ENCODE results near the gene PKN2.
A peak's percentile ranks its signal among the peaks of the same experiment; 100 is the strongest.

PKN2 gene

GRCh38 chr1:88650676-88651418 lies 33.2 kb upstream of the PKN2 start:
- H4K20me1 ChIP-seq (ENCODE audit: insufficient read depth, low read length) = no peaks in the 10 kb centered on the region
- H3K27ac ChIP-seq (ENCODE audit: low read length) = no peak overlapping the region
- H3K9ac ChIP-seq (ENCODE audit: low read depth, low read length) = no peak overlapping the region
- TF ChIP-seq CTCF (IDR thresholded peaks at IDR 0.05; ENCODE audit: borderline replicate concordance, extremely low read depth, low read length, poor library complexity, severe bottlenecking) (no peak), EZH2 (IDR thresholded peaks at IDR 0.05; ENCODE audit: borderline replicate concordance, low read depth, low read length, severe bottlenecking) (no peak)
- no peak overlapping the region for H3K4me3 ChIP-seq (ENCODE audit: low read depth in 1 of 2, low read length in 2 of 2)
- DNase-seq = no peak
- no peak for ATAC-seq (ENCODE audit: insufficient read depth, low read depth)
- no peaks in the 10 kb centered on the region for H3K9me3 ChIP-seq (ENCODE audit: insufficient read depth, low read length, severe bottlenecking)
- H3K36me3 ChIP-seq (ENCODE audit: insufficient read depth, low read length) = no peaks in the 10 kb centered on the region
- no peak overlapping the region for H3K4me2 ChIP-seq (ENCODE audit: insufficient read depth, low read length)
- H3K79me2 ChIP-seq (ENCODE audit: insufficient read depth, low read length) = no peaks in the 10 kb centered on the region
- peaks cover 12% of the 10 kb centered on the region for H3K27me3 ChIP-seq (ENCODE audit: insufficient read depth, low read length, poor library complexity)
- H3K4me1 ChIP-seq (ENCODE audit: insufficient read depth, low read length) = no peaks in the 10 kb centered on the region
- no peak overlapping the region for H2AFZ ChIP-seq (ENCODE audit: low read depth, low read length)

DNA sequence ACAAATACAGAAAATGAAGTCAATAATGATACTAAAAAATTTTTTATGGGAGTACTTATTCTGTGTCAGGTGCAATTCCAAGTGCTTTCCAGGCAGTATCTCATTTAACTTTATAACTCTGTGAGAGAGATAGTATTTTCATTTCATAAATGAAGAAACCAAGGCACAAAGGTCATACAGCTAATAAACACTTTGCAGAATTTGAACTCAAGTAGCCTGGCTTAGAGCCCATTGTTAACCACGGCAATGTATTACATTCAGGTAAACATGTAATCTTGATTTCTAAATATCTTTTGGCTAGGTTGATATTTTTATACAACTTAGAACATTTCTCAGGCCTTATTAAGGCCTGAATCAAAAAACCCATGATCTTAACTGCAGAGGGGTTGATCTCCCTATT lies 28.9 kb upstream of the PKN2 start:
- no peak for DNase-seq
- no peaks in the 10 kb centered on the region for H3K4me1 ChIP-seq (ENCODE audit: insufficient read depth, low read length)
- H3K4me3 ChIP-seq (ENCODE audit: low read depth in 1 of 2, low read length in 2 of 2) = no peak overlapping the region
- H2AFZ ChIP-seq (ENCODE audit: low read depth, low read length) = no peak overlapping the region
- no peaks in the 10 kb centered on the region for H4K20me1 ChIP-seq (ENCODE audit: insufficient read depth, low read length)
- no peaks in the 10 kb centered on the region for H3K36me3 ChIP-seq (ENCODE audit: insufficient read depth, low read length)
- H3K79me2 ChIP-seq (ENCODE audit: insufficient read depth, low read length) = no peaks in the 10 kb centered on the region
- H3K27me3 ChIP-seq (ENCODE audit: insufficient read depth, low read length, poor library complexity) = no peaks in the 10 kb centered on the region
- TF ChIP-seq EZH2 (IDR thresholded peaks at IDR 0.05; ENCODE audit: borderline replicate concordance, low read depth, low read length, severe bottlenecking) (no peak), CTCF (IDR thresholded peaks at IDR 0.05; ENCODE audit: borderline replicate concordance, extremely low read depth, low read length, poor library complexity, severe bottlenecking) (no peak)
- H3K9ac ChIP-seq (ENCODE audit: low read depth, low read length) = no peak overlapping the region
- H3K4me2 ChIP-seq (ENCODE audit: insufficient read depth, low read length) = no peak overlapping the region
- ATAC-seq (ENCODE audit: insufficient read depth, low read depth) = no peak
- no peaks in the 10 kb centered on the region for H3K9me3 ChIP-seq (ENCODE audit: insufficient read depth, low read length, severe bottlenecking)
- H3K27ac ChIP-seq (ENCODE audit: low read length) = no peak overlapping the region

- DNase-seq = no peak
- H3K27me3 ChIP-seq (ENCODE audit: insufficient read depth, low read length, poor library complexity) = no peaks in the 10 kb centered on the region
- no peak overlapping the region for H2AFZ ChIP-seq (ENCODE audit: low read depth, low read length)
- no peak for ATAC-seq (ENCODE audit: insufficient read depth, low read depth)
- H3K27ac ChIP-seq (ENCODE audit: low read length) = no peak overlapping the region
- no peak overlapping the region for H3K9ac ChIP-seq (ENCODE audit: low read depth, low read length)
- no peaks in the 10 kb centered on the region for H4K20me1 ChIP-seq (ENCODE audit: insufficient read depth, low read length)
- H3K36me3 ChIP-seq (ENCODE audit: insufficient read depth, low read length) = no peaks in the 10 kb centered on the region
- no peaks in the 10 kb centered on the region for H3K79me2 ChIP-seq (ENCODE audit: insufficient read depth, low read length)
- no peak overlapping the region for H3K4me2 ChIP-seq (ENCODE audit: insufficient read depth, low read length)
- TF ChIP-seq CTCF (IDR thresholded peaks at IDR 0.05; ENCODE audit: borderline replicate concordance, extremely low read depth, low read length, poor library complexity, severe bottlenecking) (peak; percentile 68), EZH2 (IDR thresholded peaks at IDR 0.05; ENCODE audit: borderline replicate concordance, low read depth, low read length, severe bottlenecking) (no peak)
- no peak overlapping the region for H3K4me3 ChIP-seq (ENCODE audit: low read depth in 1 of 2, low read length in 2 of 2)
- H3K9me3 ChIP-seq (ENCODE audit: insufficient read depth, low read length, severe bottlenecking) = no peaks in the 10 kb centered on the region
- H3K4me1 ChIP-seq (ENCODE audit: insufficient read depth, low read length) = no peaks in the 10 kb centered on the region
Measured at GRCh38 chr1:88655685-88656299, 28.3 kb upstream of the PKN2 start.

All from DND-41 (cell line).